HepG2 (cell line): ENCODE results near the gene PKMYT1. TPM values are rescaled to one million over a fixed set of nuclear protein-coding genes. Genes with fewer than 3 reads are reported as not detected.

Experiments
- ARID2 ChIP-seq: sonication (generic); formaldehyde crosslinking; IDR thresholded peaks from 2 replicates; pipeline ENCODE4 v1.8.1; 2022; ENCODE audit warnings: mild to moderate bottlenecking, missing genetic modification reagents, borderline replicate concordance
- CC2D1A ChIP-seq: sonication (generic); formaldehyde crosslinking; IDR thresholded peaks from 2 replicates; pipeline ENCODE4 v1.8.1; 2023; ENCODE audit warnings: mild to moderate bottlenecking, missing genetic modification reagents
- FOXM1 ChIP-seq: sonication (generic); formaldehyde crosslinking; IDR thresholded peaks from 2 replicates; pipeline ENCODE4 v1.5.0; 2020; ENCODE audit warnings: missing genetic modification reagents
- ISL2 ChIP-seq: sonication (generic); formaldehyde crosslinking; IDR thresholded peaks from 2 replicates; pipeline ENCODE4 v1.5.0; 2020; ENCODE audit warnings: missing genetic modification reagents
- MXD4 ChIP-seq: IDR thresholded peaks from 2 replicates; pipeline ENCODE4 v1.6.1; 2016; ENCODE audit warnings: mild to moderate bottlenecking, missing biosample characterization, missing genetic modification reagents
- NR0B2 ChIP-seq: sonication (generic); formaldehyde crosslinking; IDR thresholded peaks from 2 replicates; pipeline ENCODE4 v1.4.0; 2020; ENCODE audit warnings: mild to moderate bottlenecking, missing genetic modification reagents
- ONECUT2 ChIP-seq: sonication (generic); formaldehyde crosslinking; IDR thresholded peaks from 2 replicates; pipeline ENCODE4 v1.4.0; 2020; ENCODE audit warnings: missing genetic modification reagents
- RBM39 ChIP-seq: fragments of 200-400 bp; formaldehyde crosslinking; IDR thresholded peaks from one replicate; pipeline ENCODE4 v1.6.1; 2018; ENCODE audit warnings: antibody characterized with exemption, mild to moderate bottlenecking, low read depth, low read length; ENCODE audit not compliant: poor library complexity, severe bottlenecking
- SETDB1 ChIP-seq: sonication (generic); formaldehyde crosslinking; IDR thresholded peaks from 2 replicates; pipeline ENCODE4 v1.5.1; 2020; ENCODE audit warnings: missing genetic modification reagents, mild to moderate bottlenecking, borderline replicate concordance
- SMAD3 ChIP-seq: sonication (generic); formaldehyde crosslinking; IDR thresholded peaks from 2 replicates; pipeline ENCODE4 v1.4.0; 2020; ENCODE audit warnings: missing genetic modification reagents
- TAF1 ChIP-seq: sonication (generic); formaldehyde crosslinking; IDR thresholded peaks from 2 replicates; pipeline ENCODE4 v1.4.0; 2020; ENCODE audit warnings: missing genetic modification reagents
- THAP11 ChIP-seq: IDR thresholded peaks from 2 replicates; pipeline ENCODE4 v1.6.1; 2016; ENCODE audit warnings: missing biosample characterization, missing genetic modification reagents
- ZBTB3 ChIP-seq: sonication (generic); formaldehyde crosslinking; IDR thresholded peaks from 2 replicates; pipeline ENCODE4 v1.4.0; 2020; ENCODE audit warnings: low read depth, mild to moderate bottlenecking, moderate library complexity, missing genetic modification reagents, borderline replicate concordance
- ZBTB7B ChIP-seq: sonication (generic); formaldehyde crosslinking; IDR thresholded peaks from 2 replicates; pipeline ENCODE4 v1.4.0; 2020; ENCODE audit warnings: missing genetic modification reagents
- ZFP1 ChIP-seq: IDR thresholded peaks from 2 replicates; pipeline ENCODE4 v1.6.1; 2016
- polyA plus RNA-seq, 8 experiments: library from polyadenylated mRNA; depleted of rRNA in 3 of 8; stranded (reverse) in 7 of 8; unstranded in 1 of 8; fragments of >200 nt; fragmentation: Illumina TruSeq in 4 of 8; extraction: Trizol in 4 of 8; gene quantifications; 2 replicates each; pipeline versions ENCODE4 v1.2.1 to v1.2.3, GENCODE V29; 2011 to 2016; ENCODE audit warnings: low read depth in 4 of 8, missing spikeins in 1 of 8, mixed read lengths in 1 of 8; ENCODE audit not compliant: insufficient read depth in 1 of 8
- total RNA-seq, 5 experiments: library from RNA; depleted of rRNA; stranded (reverse); fragments of >200 nt; fragmentation: Illumina TruSeq; extraction: Trizol; gene quantifications; 2 replicates each; pipeline ENCODE4 v1.2.3, GENCODE V29; 2016; ENCODE audit warnings: low read depth in 1 of 5
- TF ChIP-seq, protein P1 (sequence below): sonication (generic); formaldehyde crosslinking; IDR thresholded peaks from 2 replicates; pipeline ENCODE4 v1.8.0; 2022; ENCODE audit warnings: mild to moderate bottlenecking, missing genetic modification reagents, borderline replicate concordance
- TF ChIP-seq, protein P2 (sequence below): IDR thresholded peaks from 2 replicates; pipeline ENCODE4 v1.6.1; 2016; ENCODE audit warnings: missing compliant biosample characterization, missing genetic modification reagents, borderline replicate concordance
- TF ChIP-seq, protein P3 (sequence below): IDR thresholded peaks from 2 replicates; pipeline ENCODE4 v1.6.1; 2016; ENCODE audit warnings: control low read depth
- TF ChIP-seq, protein P4 (sequence below): sonication (generic); formaldehyde crosslinking; IDR thresholded peaks from 2 replicates; pipeline ENCODE4 v1.8.1; 2023; ENCODE audit warnings: missing genetic modification reagents, mild to moderate bottlenecking, borderline replicate concordance
- TF ChIP-seq, protein P5 (sequence below): sonication (generic); formaldehyde crosslinking; IDR thresholded peaks from 2 replicates; pipeline ENCODE4 v1.8.1; 2023; ENCODE audit warnings: mild to moderate bottlenecking, missing genetic modification reagents, borderline replicate concordance
- TF ChIP-seq, protein P6 (sequence below): IDR thresholded peaks from 2 replicates; pipeline ENCODE4 v1.6.1; 2012; ENCODE audit warnings: low read length, improper control_type of control experiment

Gene PKMYT1
- total and polyA plus RNA-seq, 2 of the 13 experiments (the other 11 are each of a cell fraction or from before 2014, with no cell fraction given) = 7.0 to 27.8 TPM

DNA sequence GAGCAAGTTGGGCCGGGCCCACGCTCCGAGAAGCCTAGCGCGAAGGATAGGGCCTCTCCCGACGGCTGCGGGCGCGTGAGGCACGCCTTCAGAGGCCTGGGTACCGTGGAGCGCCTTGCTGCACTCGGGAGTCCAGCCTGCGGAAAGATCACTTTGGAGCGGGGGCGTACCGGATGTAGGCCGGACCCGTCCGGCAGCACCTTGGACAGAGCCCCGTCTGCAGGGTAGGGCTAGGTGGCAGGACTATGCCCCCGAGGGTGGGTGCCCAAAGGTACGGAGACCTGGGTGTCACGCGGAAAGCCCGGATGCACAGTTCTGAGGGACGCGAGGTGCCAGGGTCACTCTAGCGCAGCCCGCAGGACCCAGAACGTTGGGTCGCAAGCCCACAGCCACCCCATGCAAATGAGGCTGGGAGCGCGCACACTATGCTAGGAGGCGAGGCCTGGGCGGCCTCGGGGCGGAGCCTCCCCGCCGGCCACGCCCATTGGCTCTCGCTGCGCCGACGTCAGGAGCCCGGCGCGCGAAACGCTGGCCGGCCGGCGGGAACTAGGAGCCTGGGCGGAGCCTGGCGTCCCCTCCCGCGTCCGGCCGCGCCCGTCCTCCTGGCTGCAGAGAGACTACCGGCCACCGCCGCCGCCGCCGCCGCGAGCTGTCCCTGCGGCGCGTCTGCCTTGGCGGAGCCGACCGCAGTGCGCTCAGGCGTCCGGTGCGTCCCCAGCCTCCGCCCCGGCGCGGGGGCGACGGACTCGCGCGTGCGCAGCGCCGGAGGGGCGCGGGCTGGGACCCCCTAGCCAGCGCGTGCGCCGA, 11.3 kb downstream of the PKMYT1 start, which contains the start of gene PAQR4 (continued):
- TF ChIP-seq, protein P1, sequence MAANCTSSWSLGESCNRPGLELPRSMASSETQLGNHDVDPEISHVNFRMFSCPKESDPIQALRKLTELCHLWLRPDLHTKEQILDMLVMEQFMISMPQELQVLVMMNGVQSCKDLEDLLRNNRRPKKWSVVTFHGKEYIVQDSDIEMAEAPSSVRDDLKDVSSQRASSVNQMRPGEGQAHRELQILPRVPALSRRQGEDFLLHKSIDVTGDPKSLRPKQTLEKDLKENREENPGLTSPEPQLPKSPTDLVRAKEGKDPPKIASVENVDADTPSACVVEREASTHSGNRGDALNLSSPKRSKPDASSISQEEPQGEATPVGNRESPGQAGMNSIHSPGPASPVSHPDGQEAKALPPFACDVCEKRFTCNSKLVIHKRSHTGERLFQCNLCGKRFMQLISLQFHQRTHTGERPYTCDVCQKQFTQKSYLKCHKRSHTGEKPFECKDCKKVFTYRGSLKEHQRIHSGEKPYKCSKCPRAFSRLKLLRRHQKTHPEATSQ (CRISPR knock-in tag) = peak; percentile 89
- TF ChIP-seq ZFP1 (peak; percentile 70; the same call in 1 of the 2 replicates), CC2D1A (CRISPR knock-in tag) (no peak), TAF1 (CRISPR knock-in tag) (peak; percentile 67), ARID2 (CRISPR knock-in tag) (peak; percentile 81; the same call in 1 of the 2 replicates), ZBTB3 (CRISPR knock-in tag) (peak; percentile 81; the same call in 1 of the 2 replicates), SMAD3 (CRISPR knock-in tag) (peak; percentile 89; the same call in 1 of the 2 replicates), SETDB1 (no peak), NR0B2 (peak; percentile 94), FOXM1 (CRISPR knock-in tag) (no peak), THAP11 (CRISPR knock-in tag) (peak; percentile 82), MXD4 (peak; percentile 96), RBM39 (no peak), ONECUT2 (no peak), ISL2 (CRISPR knock-in tag) (peak; percentile 83), ZBTB7B (peak; percentile 95)
- TF ChIP-seq, protein P2, sequence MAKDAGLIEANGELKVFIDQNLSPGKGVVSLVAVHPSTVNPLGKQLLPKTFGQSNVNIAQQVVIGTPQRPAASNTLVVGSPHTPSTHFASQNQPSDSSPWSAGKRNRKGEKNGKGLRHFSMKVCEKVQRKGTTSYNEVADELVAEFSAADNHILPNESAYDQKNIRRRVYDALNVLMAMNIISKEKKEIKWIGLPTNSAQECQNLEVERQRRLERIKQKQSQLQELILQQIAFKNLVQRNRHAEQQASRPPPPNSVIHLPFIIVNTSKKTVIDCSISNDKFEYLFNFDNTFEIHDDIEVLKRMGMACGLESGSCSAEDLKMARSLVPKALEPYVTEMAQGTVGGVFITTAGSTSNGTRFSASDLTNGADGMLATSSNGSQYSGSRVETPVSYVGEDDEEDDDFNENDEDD (CRISPR knock-in tag) = peak; percentile 92
- TF ChIP-seq, protein P3, sequence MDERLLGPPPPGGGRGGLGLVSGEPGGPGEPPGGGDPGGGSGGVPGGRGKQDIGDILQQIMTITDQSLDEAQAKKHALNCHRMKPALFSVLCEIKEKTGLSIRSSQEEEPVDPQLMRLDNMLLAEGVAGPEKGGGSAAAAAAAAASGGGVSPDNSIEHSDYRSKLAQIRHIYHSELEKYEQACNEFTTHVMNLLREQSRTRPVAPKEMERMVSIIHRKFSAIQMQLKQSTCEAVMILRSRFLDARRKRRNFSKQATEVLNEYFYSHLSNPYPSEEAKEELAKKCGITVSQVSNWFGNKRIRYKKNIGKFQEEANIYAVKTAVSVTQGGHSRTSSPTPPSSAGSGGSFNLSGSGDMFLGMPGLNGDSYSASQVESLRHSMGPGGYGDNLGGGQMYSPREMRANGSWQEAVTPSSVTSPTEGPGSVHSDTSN = no peak
- TF ChIP-seq, protein P4, sequence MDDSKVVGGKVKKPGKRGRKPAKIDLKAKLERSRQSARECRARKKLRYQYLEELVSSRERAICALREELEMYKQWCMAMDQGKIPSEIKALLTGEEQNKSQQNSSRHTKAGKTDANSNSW = peak; percentile 88; the same call in 1 of the 2 replicates
- TF ChIP-seq, protein P5, sequence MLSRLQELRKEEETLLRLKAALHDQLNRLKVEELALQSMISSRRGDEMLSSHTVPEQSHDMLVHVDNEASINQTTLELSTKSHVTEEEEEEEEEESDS (CRISPR knock-in tag) = peak; percentile 78; the same call in 1 of the 2 replicates
- TF ChIP-seq, protein P6, sequence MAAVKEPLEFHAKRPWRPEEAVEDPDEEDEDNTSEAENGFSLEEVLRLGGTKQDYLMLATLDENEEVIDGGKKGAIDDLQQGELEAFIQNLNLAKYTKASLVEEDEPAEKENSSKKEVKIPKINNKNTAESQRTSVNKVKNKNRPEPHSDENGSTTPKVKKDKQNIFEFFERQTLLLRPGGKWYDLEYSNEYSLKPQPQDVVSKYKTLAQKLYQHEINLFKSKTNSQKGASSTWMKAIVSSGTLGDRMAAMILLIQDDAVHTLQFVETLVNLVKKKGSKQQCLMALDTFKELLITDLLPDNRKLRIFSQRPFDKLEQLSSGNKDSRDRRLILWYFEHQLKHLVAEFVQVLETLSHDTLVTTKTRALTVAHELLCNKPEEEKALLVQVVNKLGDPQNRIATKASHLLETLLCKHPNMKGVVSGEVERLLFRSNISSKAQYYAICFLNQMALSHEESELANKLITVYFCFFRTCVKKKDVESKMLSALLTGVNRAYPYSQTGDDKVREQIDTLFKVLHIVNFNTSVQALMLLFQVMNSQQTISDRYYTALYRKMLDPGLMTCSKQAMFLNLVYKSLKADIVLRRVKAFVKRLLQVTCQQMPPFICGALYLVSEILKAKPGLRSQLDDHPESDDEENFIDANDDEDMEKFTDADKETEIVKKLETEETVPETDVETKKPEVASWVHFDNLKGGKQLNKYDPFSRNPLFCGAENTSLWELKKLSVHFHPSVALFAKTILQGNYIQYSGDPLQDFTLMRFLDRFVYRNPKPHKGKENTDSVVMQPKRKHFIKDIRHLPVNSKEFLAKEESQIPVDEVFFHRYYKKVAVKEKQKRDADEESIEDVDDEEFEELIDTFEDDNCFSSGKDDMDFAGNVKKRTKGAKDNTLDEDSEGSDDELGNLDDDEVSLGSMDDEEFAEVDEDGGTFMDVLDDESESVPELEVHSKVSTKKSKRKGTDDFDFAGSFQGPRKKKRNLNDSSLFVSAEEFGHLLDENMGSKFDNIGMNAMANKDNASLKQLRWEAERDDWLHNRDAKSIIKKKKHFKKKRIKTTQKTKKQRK = no peak
